HEK293T (cell line): ENCODE data around the gene GFI1.

Experiments used
- ARNT ChIP-seq: fragments of 450-650 bp; IDR thresholded peaks from 2 replicates; pipeline ENCODE4 v1.6.1; 2017; ENCODE audit warnings: mild to moderate bottlenecking
- CTBP1 ChIP-seq: fragments of 450-650 bp; IDR thresholded peaks from 2 replicates; pipeline ENCODE4 v1.6.1; 2016; ENCODE audit warnings: borderline replicate concordance
- ELF4 ChIP-seq: fragments of 450-650 bp; IDR thresholded peaks from 2 replicates; pipeline ENCODE4 v1.6.1; 2017; ENCODE audit warnings: antibody characterized with exemption
- FOXA1 ChIP-seq: fragments of 450-650 bp; IDR thresholded peaks from 2 replicates; pipeline ENCODE4 v1.6.1; 2016; ENCODE audit warnings: mild to moderate bottlenecking
- L3MBTL2 ChIP-seq: fragments of 450-650 bp; conservative IDR thresholded peaks from 2 replicates; pipeline ENCODE4 v1.6.1; 2016; ENCODE audit warnings: mild to moderate bottlenecking
- SUZ12 ChIP-seq: fragments of 450-650 bp; IDR thresholded peaks from 2 replicates; pipeline ENCODE4 v1.6.1; 2016; ENCODE audit warnings: mild to moderate bottlenecking
- ZNF384 ChIP-seq: fragments of 450-650 bp; IDR thresholded peaks from 2 replicates; pipeline ENCODE4 v1.6.1; 2016

- TF ChIP-seq ELF4 (no peak), ARNT (no peak), SUZ12 (no peak), CTBP1 (no peak), ZNF384 (no peak), FOXA1 (no peak), L3MBTL2 (no peak)
Observed at GRCh38 chr1:92458146-92458545, 28.6 kb downstream of the GFI1 start.
